GM10266 (cell line): Measurements from ENCODE around the gene SEC14L5.

Experiments used
- DNase-seq: peaks from one replicate; pipeline ENCODE4 v3.0.0; 2012; ENCODE audit errors: extremely low spot score
- CTCF ChIP-seq: IDR thresholded peaks from 2 replicates; pipeline ENCODE4 v1.5.1; 2012; ENCODE audit warnings: mild to moderate bottlenecking, low read depth; ENCODE audit not compliant: control insufficient read depth, insufficient read depth; ENCODE audit errors: missing control alignments

SEC14L5 gene

DNA sequence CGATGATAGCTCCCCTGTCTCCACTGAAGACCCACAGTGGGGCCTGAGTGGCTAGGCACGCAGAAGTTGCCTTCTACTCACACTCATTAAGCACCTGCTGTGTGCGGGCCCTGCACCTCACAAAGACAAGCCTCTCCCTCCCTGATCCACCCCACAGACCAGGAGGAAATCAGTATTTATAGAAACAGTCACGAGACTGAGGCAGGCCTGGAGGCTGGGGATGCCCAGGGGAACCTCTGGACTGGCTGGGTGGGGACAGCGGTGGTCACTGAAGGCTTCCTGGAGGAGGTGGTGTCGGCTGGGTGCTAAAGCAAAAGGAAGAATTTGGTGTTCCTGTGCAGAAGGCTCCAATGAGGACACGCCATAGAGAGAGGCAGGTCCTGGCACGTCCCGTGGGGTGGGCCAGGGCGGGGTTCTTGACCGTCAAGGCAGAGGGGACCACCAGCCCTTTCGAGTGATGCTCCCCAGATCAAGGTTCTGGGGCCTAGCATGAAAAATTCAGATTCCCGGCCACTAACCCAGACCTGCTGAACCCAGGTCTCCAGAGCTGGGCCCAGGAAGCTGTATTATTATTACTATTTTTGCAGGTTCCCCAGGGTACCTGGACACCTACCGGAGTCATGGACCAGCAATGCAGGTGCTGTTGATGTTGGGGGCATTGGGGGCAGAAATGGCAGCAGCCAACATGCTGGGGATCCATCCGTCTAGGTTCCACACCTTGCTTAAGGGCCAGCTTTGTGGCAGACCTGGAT lies 44.2 kb upstream of the SEC14L5 start:
- DNase-seq, result no peak
- no peak for TF ChIP-seq CTCF

DNA sequence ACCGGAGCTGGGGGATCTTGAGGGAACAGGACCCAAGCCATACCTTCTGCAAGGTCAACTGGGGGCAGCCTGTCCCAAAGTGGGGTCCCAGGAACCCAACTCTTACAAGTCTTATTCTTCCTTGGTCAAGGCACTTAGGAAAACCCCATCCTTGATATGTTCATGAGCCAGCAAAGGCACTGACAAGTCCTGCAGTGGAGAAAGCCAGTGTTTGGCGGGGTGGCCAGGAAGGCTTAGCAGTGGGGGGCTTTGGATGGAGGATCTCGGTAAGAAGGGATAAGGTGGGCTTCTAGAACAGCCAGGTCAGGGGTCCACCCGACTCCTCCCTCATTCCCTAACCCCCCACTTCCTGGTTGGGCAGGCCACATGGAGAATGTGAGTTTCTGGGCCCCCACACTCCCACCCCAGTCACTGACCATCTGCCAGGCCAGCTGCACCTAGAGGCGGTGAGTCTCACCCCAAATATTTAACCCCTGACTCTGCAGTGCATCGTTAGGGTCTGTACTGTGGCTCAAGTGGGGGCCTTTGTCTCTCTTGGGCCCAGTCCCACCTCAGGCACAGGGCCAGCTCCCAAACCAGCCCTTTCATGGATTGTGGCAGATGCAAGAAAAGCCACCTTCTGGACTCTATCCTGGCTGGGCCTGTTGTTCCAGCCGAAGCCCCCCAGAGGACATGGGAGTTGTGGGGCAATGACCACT lies 43.5 kb upstream of the SEC14L5 start:
- TF ChIP-seq CTCF, result no peak
- DNase-seq, result no peak

- no peak for TF ChIP-seq CTCF
- DNase-seq, result no peak
Observed at GRCh38 chr16:4915226-4915761, 42.8 kb upstream of the SEC14L5 start.

GRCh38 chr16:4917117-4917516 lies 41.0 kb upstream of the SEC14L5 start:
- no peak for DNase-seq
- TF ChIP-seq CTCF, result no peak

DNA sequence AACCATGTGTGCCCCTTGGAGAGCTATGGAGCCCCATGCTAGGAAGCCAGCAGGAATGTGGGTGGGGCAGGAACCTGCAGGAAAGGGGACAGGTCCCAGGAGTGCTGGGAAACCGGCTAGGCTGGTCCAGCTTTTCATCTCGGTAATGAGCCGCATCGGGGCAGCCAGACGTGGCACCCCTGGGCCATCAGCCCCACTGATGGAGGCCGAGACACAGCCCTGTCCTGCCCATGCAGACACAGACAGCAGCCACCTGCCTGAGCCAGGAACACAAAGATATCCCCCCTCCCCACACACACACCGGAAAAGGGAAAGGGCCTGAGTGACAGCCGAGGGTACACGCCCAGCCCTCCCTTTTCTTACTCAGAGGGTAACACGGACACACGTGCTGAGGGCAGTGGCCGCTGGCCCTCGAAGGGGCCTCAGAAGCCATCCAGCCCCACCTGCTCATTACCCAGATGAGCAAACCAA lies 39.3 kb upstream of the SEC14L5 start:
- TF ChIP-seq CTCF, result no peak
- no peak for DNase-seq

- TF ChIP-seq CTCF, result no peak
- DNase-seq, result no peak
Observed at GRCh38 chr16:4920826-4921225, 37.3 kb upstream of the SEC14L5 start.
